RPMI8226 (cell line): Measurements from ENCODE around the gene KRT20.

Source experiments
- DNase-seq: peaks from one replicate; pipeline ENCODE4 v3.0.0-alpha.2; 2015

Gene KRT20

GRCh38 chr17:40849723-40850122, 35.3 kb downstream of the KRT20 start:
- no peak for DNase-seq

- no peak for DNase-seq
These were observed 36.3 kb downstream of the KRT20 start for GRCh38 chr17:40848583-40849235.

- no peak for DNase-seq
These were observed 38.4 kb downstream of the KRT20 start for GRCh38 chr17:40846515-40847144.

- no peak for DNase-seq
These were observed 40.4 kb downstream of the KRT20 start for GRCh38 chr17:40844671-40845107.

- DNase-seq, result no peak
These were observed 41.8 kb downstream of the KRT20 start for GRCh38 chr17:40843242-40843641.

GRCh38 chr17:40841246-40841645, 43.8 kb downstream of the KRT20 start:
- no peak for DNase-seq

- no peak for DNase-seq
These were observed 45.8 kb downstream of the KRT20 start for GRCh38 chr17:40839194-40839593.

GRCh38 chr17:40836020-40836419, 49.0 kb downstream of the KRT20 start:
- no peak for DNase-seq

GRCh38 chr17:40833882-40834281, 51.2 kb downstream of the KRT20 start:
- no peak for DNase-seq

- no peak for DNase-seq
These were observed 52.2 kb downstream of the KRT20 start for GRCh38 chr17:40832840-40833239.

GRCh38 chr17:40830085-40830776, 54.8 kb downstream of the KRT20 start:
- DNase-seq, result no peak

- DNase-seq, result no peak
These were observed 56.5 kb downstream of the KRT20 start for GRCh38 chr17:40828454-40829044.

GRCh38 chr17:40827746-40828453, 57.1 kb downstream of the KRT20 start:
- no peak for DNase-seq
